ENCODE data around the gene SUFU.

SUFU gene

GRCh38 chr10:102643336-102644065 is 139.7 kb downstream of the SUFU start:
- H4K20me1 ChIP-seq (ENCODE audit: low read depth, low read length) = no peaks in the 10 kb centered on the region

DNA sequence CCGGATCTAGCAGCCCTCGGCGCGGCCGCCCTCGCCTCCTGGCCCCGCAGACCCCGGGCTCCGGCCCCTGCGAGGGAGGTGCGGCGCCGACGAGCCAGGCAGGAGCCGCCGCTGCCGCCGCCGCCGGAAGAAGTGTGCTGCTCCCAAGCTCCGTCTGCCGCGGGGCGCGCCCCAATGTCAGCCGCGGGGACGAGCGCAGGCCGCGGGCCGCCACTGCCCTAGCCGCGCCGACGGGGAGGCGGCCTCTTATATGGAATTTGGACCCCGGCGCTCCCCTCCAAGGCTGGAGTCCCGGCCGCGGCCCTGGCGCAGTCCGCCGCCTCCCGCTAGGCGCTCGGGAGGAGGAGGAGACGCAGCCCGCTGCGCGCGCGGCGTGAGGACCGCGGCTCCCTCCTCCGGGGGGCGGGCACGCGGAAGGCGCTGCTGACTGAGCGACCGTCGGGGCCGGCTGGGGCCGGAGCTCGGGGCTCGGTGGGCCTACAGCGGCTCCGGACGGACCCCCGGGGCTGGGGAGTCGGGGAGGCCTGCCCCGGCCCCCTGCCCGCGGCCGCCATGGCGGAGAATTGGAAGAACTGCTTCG is 140.4 kb downstream of the SUFU start, which contains the start of gene TRIM8:
TSS of gene TRIM8 (plus strand) at position 414 of the 580 bp plus-strand sequence. CDS start at position 553, 139 bp downstream.
- peak within 1 kb of the TSS; percentile 84 for H3K9ac ChIP-seq (ENCODE audit: low read length)
- H3K27me3 ChIP-seq (ENCODE audit: low read length) = no peaks in the 10 kb centered on the region
- H3K36me3 ChIP-seq (ENCODE audit: low read length) = no peaks in the 10 kb centered on the region
- TF ChIP-seq CTCF (IDR thresholded peaks at IDR 0.05; ENCODE audit: insufficient read depth, low read length, poor library complexity, severe bottlenecking) = no peak
- no peak for TF ChIP-seq EZH2phosphoT487 (conservative IDR thresholded peaks at IDR 0.05; ENCODE audit: low read length)
- H3K27ac ChIP-seq (ENCODE audit: low read depth, low read length) = peak within 1 kb of the TSS; percentile 87
- H3K9me2 ChIP-seq (replicated peaks; ENCODE audit: insufficient read depth, low read length) = no peaks in the 10 kb centered on the region
- H4K20me1 ChIP-seq (ENCODE audit: low read depth, low read length) = no peaks in the 10 kb centered on the region
- peak within 1 kb of the TSS; percentile 76 for H3K4me3 ChIP-seq (ENCODE audit: insufficient read depth, low read length, poor library complexity, severe bottlenecking)
- peaks cover 20% of the 10 kb centered on the region; the same call in 1 of the 2 replicates for H3K79me2 ChIP-seq (ENCODE audit: insufficient read depth, low read length)
- H2AFZ ChIP-seq (ENCODE audit: low read depth, low read length, severe bottlenecking) = peak within 1 kb of the TSS; percentile 78
- peaks cover 6% of the 10 kb centered on the region; the same call in 1 of the 2 replicates for H3K9me3 ChIP-seq (ENCODE audit: insufficient read depth, low read length)
- H3F3A ChIP-seq (ENCODE audit: insufficient read depth) = peaks cover 28% of the 10 kb centered on the region
- peak within 1 kb of the TSS; percentile 73 for H3K4me2 ChIP-seq (ENCODE audit: low read depth, low read length, poor library complexity, severe bottlenecking)

More at GRCh38 chr10:102643336-102644065, 139.7 kb downstream of the SUFU start:
- Histone ChIP-seq H3K9ac (ENCODE audit: low read length) (peak overlapping the region; percentile 84), H3K9me2 (replicated peaks; ENCODE audit: insufficient read depth, low read length) (no peaks in the 10 kb centered on the region), H3F3A (ENCODE audit: insufficient read depth) (peaks cover 28% of the 10 kb centered on the region), H3K27me3 (ENCODE audit: low read length) (no peaks in the 10 kb centered on the region), H2AFZ (ENCODE audit: low read depth, low read length, severe bottlenecking) (peak overlapping the region; percentile 78), H3K4me3 (ENCODE audit: insufficient read depth, low read length, poor library complexity, severe bottlenecking) (peak overlapping the region; percentile 76), H3K9me3 (ENCODE audit: insufficient read depth, low read length) (peaks cover 6% of the 10 kb centered on the region; the same call in 1 of the 2 replicates), H3K27ac (ENCODE audit: low read depth, low read length) (peak overlapping the region; percentile 87), H3K4me2 (ENCODE audit: low read depth, low read length, poor library complexity, severe bottlenecking) (peak overlapping the region; percentile 73), H3K36me3 (ENCODE audit: low read length) (no peaks in the 10 kb centered on the region), H3K79me2 (ENCODE audit: insufficient read depth, low read length) (peaks cover 17% of the 10 kb centered on the region; the same call in 1 of the 2 replicates)
- TF ChIP-seq EZH2phosphoT487 (conservative IDR thresholded peaks at IDR 0.05; ENCODE audit: low read length) (no peak), CTCF (IDR thresholded peaks at IDR 0.05; ENCODE audit: insufficient read depth, low read length, poor library complexity, severe bottlenecking) (no peak)

DNA sequence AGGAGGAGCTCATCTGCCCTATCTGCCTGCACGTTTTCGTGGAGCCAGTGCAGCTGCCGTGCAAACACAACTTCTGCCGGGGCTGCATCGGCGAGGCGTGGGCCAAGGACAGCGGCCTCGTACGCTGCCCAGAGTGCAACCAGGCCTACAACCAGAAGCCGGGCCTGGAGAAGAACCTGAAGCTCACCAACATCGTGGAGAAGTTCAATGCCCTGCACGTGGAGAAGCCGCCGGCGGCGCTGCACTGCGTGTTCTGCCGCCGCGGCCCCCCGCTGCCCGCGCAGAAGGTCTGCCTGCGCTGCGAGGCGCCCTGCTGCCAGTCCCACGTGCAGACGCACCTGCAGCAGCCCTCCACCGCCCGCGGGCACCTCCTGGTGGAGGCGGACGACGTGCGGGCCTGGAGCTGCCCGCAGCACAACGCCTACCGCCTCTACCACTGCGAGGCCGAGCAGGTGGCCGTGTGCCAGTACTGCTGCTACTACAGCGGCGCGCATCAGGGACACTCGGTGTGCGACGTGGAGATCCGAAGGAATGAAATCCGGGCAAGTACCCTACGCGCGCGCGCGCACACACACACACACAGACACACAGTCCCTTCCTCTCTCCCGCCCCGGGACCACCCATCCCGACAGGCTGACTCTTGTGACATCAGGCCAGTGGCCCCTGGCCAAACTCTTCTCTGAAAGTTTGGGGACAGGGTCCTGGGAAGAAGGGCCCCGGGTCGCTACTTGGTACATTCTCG is 141.0 kb downstream of the SUFU start:
- H2AFZ ChIP-seq (ENCODE audit: low read depth, low read length, severe bottlenecking) = peak overlapping the region; percentile 76
- peak overlapping the region; percentile 73 for H3K4me2 ChIP-seq (ENCODE audit: low read depth, low read length, poor library complexity, severe bottlenecking)
- H3K9ac ChIP-seq (ENCODE audit: low read length) = peak overlapping the region; percentile 84
- H3K27ac ChIP-seq (ENCODE audit: low read depth, low read length) = peak overlapping the region; percentile 87
- no peaks in the 10 kb centered on the region for H3K36me3 ChIP-seq (ENCODE audit: low read length)
- no peaks in the 10 kb centered on the region for H3K27me3 ChIP-seq (ENCODE audit: low read length)
- H3K79me2 ChIP-seq (ENCODE audit: insufficient read depth, low read length) = peaks cover 26% of the 10 kb centered on the region
- H3K9me2 ChIP-seq (replicated peaks; ENCODE audit: insufficient read depth, low read length) = no peaks in the 10 kb centered on the region
- peaks cover 6% of the 10 kb centered on the region; the same call in 1 of the 2 replicates for H3K9me3 ChIP-seq (ENCODE audit: insufficient read depth, low read length)
- H3K4me3 ChIP-seq (ENCODE audit: insufficient read depth, low read length, poor library complexity, severe bottlenecking) = peak overlapping the region; percentile 60
- H3F3A ChIP-seq (ENCODE audit: insufficient read depth) = peaks cover 28% of the 10 kb centered on the region
- H4K20me1 ChIP-seq (ENCODE audit: low read depth, low read length) = no peaks in the 10 kb centered on the region
- peak; percentile 61 for TF ChIP-seq CTCF (IDR thresholded peaks at IDR 0.05; ENCODE audit: insufficient read depth, low read length, poor library complexity, severe bottlenecking)
- TF ChIP-seq EZH2phosphoT487 (conservative IDR thresholded peaks at IDR 0.05; ENCODE audit: low read length) = no peak

Data from SU-DHL-6 (cell line).